Neural crest cell (in vitro differentiated cells): Measurements from ENCODE around the gene FGF7. TPM values are rescaled to one million over a fixed set of nuclear protein-coding genes. Genes with fewer than 3 reads are reported as not detected.

Experiments
- DNase-seq: peaks from one replicate; pipeline ENCODE4 v3.0.0; 2021; ENCODE audit warnings: low read depth, mixed read lengths, low spot score
- H3K27ac Mint-ChIP-seq: one replicate; pipeline ENCODE4 v1.8.0; 2021; ENCODE audit warnings: mild to moderate bottlenecking, mixed read lengths; ENCODE audit not compliant: unreplicated experiment
- H3K27me3 Mint-ChIP-seq: 2 replicates; pipeline ENCODE4 v1.8.0; 2021; ENCODE audit warnings: low read depth, mild to moderate bottlenecking, mixed read lengths
- H3K36me3 Mint-ChIP-seq: 2 replicates; pipeline ENCODE4 v1.8.0; 2021; ENCODE audit warnings: low read depth, mild to moderate bottlenecking, mixed read lengths
- H3K4me1 Mint-ChIP-seq: 2 replicates; pipeline ENCODE4 v1.8.0; 2021; ENCODE audit warnings: mixed read lengths
- H3K4me3 Mint-ChIP-seq: one replicate; pipeline ENCODE4 v1.8.0; 2021; ENCODE audit warnings: mild to moderate bottlenecking, mixed read lengths
- H3K9me3 Mint-ChIP-seq: 2 replicates; pipeline ENCODE4 v1.8.0; 2021; ENCODE audit warnings: mixed read lengths
- total RNA-seq: library from RNA; stranded (reverse); gene quantifications from 2 replicates; pipeline ENCODE4 v1.2.1, GENCODE V29; 2021
- TF ChIP-seq, protein P1 (sequence below): fragments of 200-600 bp; sonication (generic); conservative IDR thresholded peaks from 2 replicates; pipeline ENCODE4 v1.5.0; 2021; ENCODE audit warnings: antibody characterized with exemption, mild to moderate bottlenecking

FGF7 gene
- total RNA-seq, 1 donor from 2014 or later, result 0.19 TPM

DNA sequence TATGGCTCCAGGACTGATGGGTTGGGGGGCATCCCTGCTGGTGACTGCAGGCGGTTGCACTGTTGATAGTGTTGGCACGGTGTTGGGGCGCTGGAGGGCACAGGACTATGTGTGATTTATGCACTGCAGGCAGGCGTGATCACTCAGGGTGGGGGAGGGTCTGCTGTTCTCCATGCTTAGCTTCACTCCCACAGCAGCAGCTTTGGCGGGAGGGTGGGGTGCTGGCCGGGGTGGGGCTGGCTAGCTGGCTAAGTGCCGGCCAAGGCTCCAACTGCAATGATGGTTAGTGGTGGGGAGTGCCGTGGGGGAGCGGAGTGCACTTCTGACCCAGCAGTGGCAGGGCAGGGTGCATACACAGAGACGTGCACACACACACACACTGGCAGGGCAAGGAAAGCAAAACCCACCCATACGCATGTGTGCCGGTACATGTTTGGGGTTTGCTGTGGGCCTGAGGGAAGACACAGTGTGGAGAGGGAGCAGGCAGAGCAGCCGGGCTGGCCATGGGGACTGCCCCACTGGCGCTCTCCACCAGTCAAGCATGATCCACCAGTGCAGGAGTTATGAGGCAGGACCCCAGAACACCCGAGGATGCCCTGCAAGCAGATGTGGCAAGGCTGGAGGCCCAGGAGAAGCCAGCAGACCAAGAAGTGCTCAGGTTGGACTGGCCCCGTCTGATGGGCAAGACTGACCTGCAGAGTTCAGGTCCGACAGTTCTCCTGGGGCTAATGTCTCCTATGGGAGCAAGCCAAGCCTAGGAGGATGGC lies 16.5 kb upstream of the FGF7 start:
- DNase-seq, result no peak
- peaks cover 2% of the 10 kb centered on the region for H3K9me3 Mint-ChIP-seq
- H3K4me3 Mint-ChIP-seq, result no peak overlapping the region
- H3K27ac Mint-ChIP-seq, result no peak overlapping the region
- no peaks in the 10 kb centered on the region for H3K36me3 Mint-ChIP-seq
- TF ChIP-seq, protein P1, sequence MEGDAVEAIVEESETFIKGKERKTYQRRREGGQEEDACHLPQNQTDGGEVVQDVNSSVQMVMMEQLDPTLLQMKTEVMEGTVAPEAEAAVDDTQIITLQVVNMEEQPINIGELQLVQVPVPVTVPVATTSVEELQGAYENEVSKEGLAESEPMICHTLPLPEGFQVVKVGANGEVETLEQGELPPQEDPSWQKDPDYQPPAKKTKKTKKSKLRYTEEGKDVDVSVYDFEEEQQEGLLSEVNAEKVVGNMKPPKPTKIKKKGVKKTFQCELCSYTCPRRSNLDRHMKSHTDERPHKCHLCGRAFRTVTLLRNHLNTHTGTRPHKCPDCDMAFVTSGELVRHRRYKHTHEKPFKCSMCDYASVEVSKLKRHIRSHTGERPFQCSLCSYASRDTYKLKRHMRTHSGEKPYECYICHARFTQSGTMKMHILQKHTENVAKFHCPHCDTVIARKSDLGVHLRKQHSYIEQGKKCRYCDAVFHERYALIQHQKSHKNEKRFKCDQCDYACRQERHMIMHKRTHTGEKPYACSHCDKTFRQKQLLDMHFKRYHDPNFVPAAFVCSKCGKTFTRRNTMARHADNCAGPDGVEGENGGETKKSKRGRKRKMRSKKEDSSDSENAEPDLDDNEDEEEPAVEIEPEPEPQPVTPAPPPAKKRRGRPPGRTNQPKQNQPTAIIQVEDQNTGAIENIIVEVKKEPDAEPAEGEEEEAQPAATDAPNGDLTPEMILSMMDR, result no peak
- peaks cover 5% of the 10 kb centered on the region for H3K27me3 Mint-ChIP-seq
- H3K4me1 Mint-ChIP-seq, result no peaks in the 10 kb centered on the region

DNA sequence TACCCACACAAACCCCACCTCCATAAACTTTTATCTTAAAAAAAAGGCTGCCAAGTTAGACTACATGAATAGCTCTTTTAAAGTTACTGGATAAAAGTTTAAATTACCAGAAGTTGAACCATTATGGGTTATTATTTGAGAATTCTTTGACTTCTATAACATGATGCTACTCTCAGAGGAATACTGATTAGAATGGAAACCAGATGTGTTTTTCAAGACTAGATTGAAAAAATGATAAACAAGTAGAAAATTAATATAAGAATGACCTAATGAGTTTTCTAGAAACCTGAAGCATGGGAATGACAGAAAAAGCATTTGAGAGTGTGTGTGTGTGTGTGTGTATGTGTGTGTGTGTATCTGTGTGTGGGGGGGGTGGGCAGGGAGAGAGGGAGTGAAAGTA lies 12.4 kb upstream of the FGF7 start:
- TF ChIP-seq, protein P1, result no peak
- H3K27me3 Mint-ChIP-seq, result no peaks in the 10 kb centered on the region
- no peak for DNase-seq
- no peaks in the 10 kb centered on the region for H3K36me3 Mint-ChIP-seq
- H3K27ac Mint-ChIP-seq, result no peak overlapping the region
- no peak overlapping the region for H3K4me3 Mint-ChIP-seq
- H3K4me1 Mint-ChIP-seq, result no peaks in the 10 kb centered on the region
- no peaks in the 10 kb centered on the region for H3K9me3 Mint-ChIP-seq

DNA sequence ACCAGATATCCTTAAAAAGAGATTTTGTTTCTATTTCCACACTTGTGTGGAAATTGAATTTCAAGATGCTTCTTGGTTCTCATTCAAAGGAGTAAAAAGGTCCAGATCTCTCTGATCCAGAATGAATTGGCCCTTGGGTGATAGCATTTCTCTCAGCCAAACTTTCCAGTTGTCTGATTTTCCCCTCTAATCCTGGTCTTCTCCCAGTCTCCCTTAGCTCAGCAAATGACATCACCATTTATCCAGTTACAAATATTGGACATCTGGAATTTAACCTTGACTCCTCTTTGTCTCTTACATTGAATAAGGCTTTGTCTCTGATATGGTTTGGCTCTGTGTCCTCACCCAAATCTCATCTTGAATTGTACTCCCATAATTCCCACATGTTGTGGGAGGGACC lies 10.2 kb upstream of the FGF7 start:
- peaks cover 3% of the 10 kb centered on the region for H3K9me3 Mint-ChIP-seq
- DNase-seq, result no peak
- no peak overlapping the region for H3K27ac Mint-ChIP-seq
- H3K27me3 Mint-ChIP-seq, result no peaks in the 10 kb centered on the region
- H3K36me3 Mint-ChIP-seq, result no peaks in the 10 kb centered on the region
- TF ChIP-seq, protein P1, result no peak
- no peaks in the 10 kb centered on the region for H3K4me1 Mint-ChIP-seq
- no peak overlapping the region for H3K4me3 Mint-ChIP-seq

DNA sequence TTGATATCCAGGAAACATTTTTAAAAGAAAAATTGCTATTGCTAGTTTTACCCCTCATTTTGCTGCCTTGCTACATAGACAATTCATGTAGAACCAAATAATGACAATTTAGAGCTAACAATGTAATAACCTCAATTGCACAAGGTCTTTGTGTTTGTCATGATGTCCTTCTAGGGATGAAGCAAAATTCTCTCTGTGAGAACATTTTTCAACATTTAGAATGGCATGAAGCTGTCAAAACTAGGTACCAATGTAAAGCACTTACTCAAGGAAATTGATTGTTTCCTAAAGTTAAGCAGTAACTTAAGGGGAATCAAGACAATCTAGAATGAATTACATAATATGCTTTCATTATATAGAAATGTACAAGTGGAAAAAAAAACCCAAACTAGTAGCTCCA lies 7.9 kb upstream of the FGF7 start:
- H3K4me3 Mint-ChIP-seq, result no peak overlapping the region
- no peaks in the 10 kb centered on the region for H3K27me3 Mint-ChIP-seq
- no peak for DNase-seq
- no peaks in the 10 kb centered on the region for H3K36me3 Mint-ChIP-seq
- H3K9me3 Mint-ChIP-seq, result peaks cover 3% of the 10 kb centered on the region
- TF ChIP-seq, protein P1, result no peak
- H3K4me1 Mint-ChIP-seq, result no peaks in the 10 kb centered on the region
- H3K27ac Mint-ChIP-seq, result no peak overlapping the region

DNA sequence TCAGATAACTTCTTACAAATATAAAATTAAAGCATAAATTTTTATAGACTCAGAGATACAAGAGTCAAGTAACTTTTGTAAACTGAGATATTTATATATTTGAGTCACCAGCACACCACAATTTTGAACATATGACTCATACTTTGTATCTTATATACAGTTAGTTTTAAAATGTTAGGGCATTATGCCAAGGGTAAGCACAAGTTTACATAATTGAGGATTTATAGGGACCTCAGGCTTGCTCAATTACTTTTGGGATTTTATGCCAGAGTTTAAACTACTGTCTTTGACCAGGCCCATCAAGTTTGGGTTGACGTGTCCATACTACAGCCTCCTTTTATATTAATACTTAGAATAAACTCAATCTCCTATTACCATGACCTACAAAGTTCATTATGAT lies 7.4 kb upstream of the FGF7 start:
- Mint-ChIP-seq H3K36me3 (no peaks in the 10 kb centered on the region), H3K27me3 (no peaks in the 10 kb centered on the region), H3K9me3 (peaks cover 3% of the 10 kb centered on the region), H3K27ac (no peak overlapping the region), H3K4me3 (no peak overlapping the region), H3K4me1 (no peaks in the 10 kb centered on the region)
- TF ChIP-seq, protein P1, result no peak
- DNase-seq, result no peak
